Retinal pigment epithelial cell (primary cell): ENCODE data around the gene OR5H15.
"Not testable (repeated sequence)": the region's sequence is repeated elsewhere in the genome, so short reads cannot be mapped to it uniquely, and the experiment has no call there.

ENCODE experiments used
- DNase-seq: peaks from one replicate; pipeline ENCODE4 v3.0.0-alpha.2; 2010; ENCODE audit warnings: low read depth
- H3K4me3 ChIP-seq: 2 replicates; pipeline ENCODE4 v1.5.1; 2011; ENCODE audit warnings: mild to moderate bottlenecking, low read length, control low read depth, moderate library complexity
- CTCF ChIP-seq: conservative IDR thresholded peaks from 2 replicates; pipeline ENCODE4 v1.5.1; 2011; ENCODE audit warnings: low read depth, low read length, control low read depth, inconsistent platforms

Gene OR5H15

GRCh38 chr3:98166396-98166795 is at the start of gene OR5H15:
OR5H15 (plus strand) TSS chr3:98166696; CDS start chr3:98168700, 2,004 bp downstream.
- DNase-seq, result no peak
- no peak within 1 kb of the TSS for H3K4me3 ChIP-seq
- TF ChIP-seq CTCF, result no peak

- DNase-seq, result no peak
- TF ChIP-seq CTCF, result no peak
- H3K4me3 ChIP-seq, result no peak within 1 kb of the TSS
These were observed 36.1 kb upstream of the OR5H15 start, which contains the start of gene OR5H1 for GRCh38 chr3:98130421-98130820. OR5H1 (plus strand) TSS chr3:98130721; CDS start chr3:98132698, 1,977 bp downstream.

GRCh38 chr3:98136631-98137030 is 29.9 kb upstream of the OR5H15 start:
- no peak overlapping the region for H3K4me3 ChIP-seq
- TF ChIP-seq CTCF, result no peak
- DNase-seq, result no peak

GRCh38 chr3:98137826-98138557 is 28.5 kb upstream of the OR5H15 start:
- DNase-seq, result not testable (repeated sequence)

GRCh38 chr3:98140531-98140930 is 26.0 kb upstream of the OR5H15 start:
- no peak for DNase-seq

More at GRCh38 chr3:98137826-98138557, 28.5 kb upstream of the OR5H15 start:
- not testable (repeated sequence) for H3K4me3 ChIP-seq

GRCh38 chr3:98147179-98147578 is 19.3 kb upstream of the OR5H15 start, which contains the start of gene OR5H14:
OR5H14 (plus strand) TSS chr3:98147479; CDS start chr3:98149386, 1,907 bp downstream.
- no peak within 1 kb of the TSS for H3K4me3 ChIP-seq
- TF ChIP-seq CTCF, result no peak
- DNase-seq, result no peak

More at GRCh38 chr3:98140531-98140930, 26.0 kb upstream of the OR5H15 start:
- H3K4me3 ChIP-seq, result no peak overlapping the region
- TF ChIP-seq CTCF, result no peak

GRCh38 chr3:98148751-98149150 is 17.7 kb upstream of the OR5H15 start:
- TF ChIP-seq CTCF, result no peak
- DNase-seq, result no peak
- H3K4me3 ChIP-seq, result no peak overlapping the region

GRCh38 chr3:98149456-98149855 is 17.0 kb upstream of the OR5H15 start:
- H3K4me3 ChIP-seq, DNase-seq: not testable (repeated sequence)
